Cardiac muscle cell (in vitro differentiated cells and primary cell): ENCODE data around the gene WFDC1. TPM values are rescaled to one million over a fixed set of nuclear protein-coding genes. Genes with fewer than 3 reads are reported as not detected.

Experiments used
- DNase-seq, 2 donors: peaks; one replicate each; pipeline versions ENCODE4 v3.0.0 to v3.0.0-alpha.2; 2010 to 2017; ENCODE audit warnings: low read depth in 1 of 2, low spot score in 1 of 2
- H3K27ac ChIP-seq: fragments of 200-600 bp; sonication (generic); 2 replicates; pipeline ENCODE4 v1.5.1; 2016
- H3K27me3 ChIP-seq: fragments of 200-600 bp; sonication (generic); 2 replicates; pipeline ENCODE4 v1.6.0; 2016; ENCODE audit warnings: control low read depth
- H3K36me3 ChIP-seq: fragments of 200-600 bp; sonication (generic); 2 replicates; pipeline ENCODE4 v1.5.1; 2016; ENCODE audit warnings: control low read depth
- H3K4me1 ChIP-seq: fragments of 200-600 bp; sonication (generic); 2 replicates; pipeline ENCODE4 v1.8.1; 2017; ENCODE audit warnings: low read depth, mild to moderate bottlenecking, mixed run types
- H3K4me3 ChIP-seq: fragments of 200-600 bp; sonication (generic); 2 replicates; pipeline ENCODE4 v1.5.1; 2016; ENCODE audit warnings: mild to moderate bottlenecking
- H3K9me3 ChIP-seq: fragments of 200-600 bp; sonication (generic); 2 replicates; pipeline ENCODE4 v1.5.1; 2017; ENCODE audit warnings: low read depth, mild to moderate bottlenecking, control low read depth
- CTCF ChIP-seq: IDR thresholded peaks from 2 replicates; pipeline ENCODE4 v1.5.1; 2012; ENCODE audit warnings: low read depth, mild to moderate bottlenecking, low read length
- polyA plus RNA-seq: library from polyadenylated mRNA; unstranded; fragments of >200 nt; fragmentation: Nextera tagmentation; extraction: Ambion mirVana; gene quantifications from 2 replicates; pipeline ENCODE4 v1.2.1, GENCODE V29; 2016
- total RNA-seq: library from RNA; depleted of rRNA; stranded (reverse); fragments of >200 nt; gene quantifications from 2 replicates; pipeline ENCODE4 v1.2.3, GENCODE V29; 2016

The WFDC1 gene
- total and polyA plus RNA-seq, 2 experiments from 2014 or later, result 18.5 to 22.2 TPM

GRCh38 chr16:84302111-84302954 lies 7.7 kb downstream of the WFDC1 start:
- TF ChIP-seq CTCF, result no peak
- Histone ChIP-seq H3K36me3 (no peaks in the 10 kb centered on the region), H3K4me1 (no peaks in the 10 kb centered on the region), H3K9me3 (no peaks in the 10 kb centered on the region), H3K4me3 (no peak overlapping the region), H3K27me3 (peaks cover 15% of the 10 kb centered on the region), H3K27ac (no peak overlapping the region)
- no peak for DNase-seq

GRCh38 chr16:84303023-84303422 lies 8.3 kb downstream of the WFDC1 start:
- H3K27ac ChIP-seq, result no peak overlapping the region
- TF ChIP-seq CTCF, result no peak
- no peak overlapping the region for H3K4me3 ChIP-seq
- H3K36me3 ChIP-seq, result no peaks in the 10 kb centered on the region
- DNase-seq, result peak in 1 of 2 donors; percentile 14
- H3K27me3 ChIP-seq, result peaks cover 15% of the 10 kb centered on the region
- no peaks in the 10 kb centered on the region for H3K4me1 ChIP-seq
- no peaks in the 10 kb centered on the region for H3K9me3 ChIP-seq

GRCh38 chr16:84303516-84303915 lies 8.8 kb downstream of the WFDC1 start:
- Histone ChIP-seq H3K4me1 (no peaks in the 10 kb centered on the region), H3K36me3 (no peaks in the 10 kb centered on the region), H3K27ac (no peak overlapping the region), H3K4me3 (no peak overlapping the region), H3K27me3 (peaks cover 15% of the 10 kb centered on the region), H3K9me3 (no peaks in the 10 kb centered on the region)
- DNase-seq, result no peak
- TF ChIP-seq CTCF, result no peak

GRCh38 chr16:84306564-84306963 lies 11.9 kb downstream of the WFDC1 start:
- no peak for DNase-seq
- TF ChIP-seq CTCF, result no peak
- H3K27ac ChIP-seq, result no peak overlapping the region
- no peaks in the 10 kb centered on the region for H3K36me3 ChIP-seq
- H3K4me1 ChIP-seq, result no peaks in the 10 kb centered on the region
- H3K9me3 ChIP-seq, result no peaks in the 10 kb centered on the region
- H3K27me3 ChIP-seq, result peaks cover 20% of the 10 kb centered on the region
- H3K4me3 ChIP-seq, result no peak overlapping the region

GRCh38 chr16:84307209-84307954 lies 12.7 kb downstream of the WFDC1 start:
- H3K27ac ChIP-seq, result no peak overlapping the region
- TF ChIP-seq CTCF, result no peak
- no peaks in the 10 kb centered on the region for H3K4me1 ChIP-seq
- H3K9me3 ChIP-seq, result no peaks in the 10 kb centered on the region
- no peak overlapping the region for H3K4me3 ChIP-seq
- H3K36me3 ChIP-seq, result no peaks in the 10 kb centered on the region
- H3K27me3 ChIP-seq, result peaks cover 20% of the 10 kb centered on the region
- no peak for DNase-seq
